ENCODE results near the gene PFAS. TPM values are rescaled to one million over a fixed set of nuclear protein-coding genes. Genes with fewer than 3 reads are reported as not detected.
"Not testable (repeated sequence)": the region's sequence is repeated elsewhere in the genome, so short reads cannot be mapped to it uniquely, and the experiment has no call there.

The PFAS gene
- total RNA-seq, 4 donors from 2014 or later, result 0.75 to 24.9 (median 8.9) TPM

- peaks cover 0 to 12% (median 0%) of the 10 kb centered on the region in 4 donors for H3K36me3 ChIP-seq
- in situ Hi-C loops (cut with MboI; ENCODE audit: low pct_ligation_motif_present in 1 of 4, low pct_unique_long_range_greater_than_20kb in 1 of 4, low sequenced_read_pairs in 3 of 4), result no loop called here
Observed at GRCh38 chr17:8243827-8244226, 5.3 kb upstream of the PFAS start.

GRCh38 chr17:8244768-8245167, 4.3 kb upstream of the PFAS start:
- Histone ChIP-seq H3K4me3 (no peak overlapping the region), H3K27ac (no peak overlapping the region), H3K36me3 (peaks cover 0 to 8% (median 0%) of the 10 kb centered on the region in 4 donors), H3K9me3 (no peaks in the 10 kb centered on the region), H3K27me3 (no peaks in the 10 kb centered on the region), H3K4me1 (peaks cover 5 to 15% (median 11%) of the 10 kb centered on the region in 4 donors)
- in situ Hi-C loops (cut with MboI; ENCODE audit: low pct_ligation_motif_present in 1 of 4, low pct_unique_long_range_greater_than_20kb in 1 of 4, low sequenced_read_pairs in 3 of 4), result no loop called here
- intact Hi-C loops (cut with DNase I; ENCODE audit: low total_unique reads), result no loop called here
- 92 to 99% methylated on average over 3 to 8 of the region's 8 CpGs for WGBS, 2 donors (ENCODE audit: low coverage in 1 of 2)
- DNase-seq, result no peak
- TF ChIP-seq CTCF (IDR thresholded peaks at IDR 0.05), result no peak
- TF ChIP-seq POLR2AphosphoS5 (IDR thresholded peaks at IDR 0.05), result no peak
- TF ChIP-seq POLR2A (IDR thresholded peaks at IDR 0.05), result no peak
- no peak for TF ChIP-seq EP300 (IDR thresholded peaks at IDR 0.05; ENCODE audit: low read depth)

More at GRCh38 chr17:8243827-8244226, 5.3 kb upstream of the PFAS start:
- H3K9me3 ChIP-seq, result no peaks in the 10 kb centered on the region
- intact Hi-C loops (cut with DNase I; ENCODE audit: low total_unique reads), result no loop called here
- DNase-seq, result no peak
- H3K4me3 ChIP-seq, result no peak overlapping the region
- no peak overlapping the region for H3K27ac ChIP-seq
- 88 to 100% methylated on average over 2 to 5 of the region's 5 CpGs for WGBS, 2 donors (ENCODE audit: low coverage in 1 of 2)
- H3K27me3 ChIP-seq, result no peaks in the 10 kb centered on the region
- no peak for TF ChIP-seq POLR2AphosphoS5 (IDR thresholded peaks at IDR 0.05)
- TF ChIP-seq CTCF (IDR thresholded peaks at IDR 0.05), result no peak
- no peak for TF ChIP-seq POLR2A (IDR thresholded peaks at IDR 0.05)
- no peak for TF ChIP-seq EP300 (IDR thresholded peaks at IDR 0.05; ENCODE audit: low read depth)
- peaks cover 0 to 10% (median 7%) of the 10 kb centered on the region in 4 donors for H3K4me1 ChIP-seq

- Histone ChIP-seq H3K27ac (peak overlapping the region; percentile 98 to 100 (median 100)), H3K9me3 (no peaks in the 10 kb centered on the region), H3K4me1 (peaks cover 7 to 18% (median 15%) of the 10 kb centered on the region in 4 donors), H3K27me3 (no peaks in the 10 kb centered on the region), H3K4me3 (peak overlapping the region; percentile 56 to 87 (median 62)), H3K36me3 (no peaks in the 10 kb centered on the region)
- intact Hi-C loops (cut with DNase I; ENCODE audit: low total_unique reads), result no loop called here
- no peak for TF ChIP-seq POLR2A (IDR thresholded peaks at IDR 0.05)
- no peak for TF ChIP-seq EP300 (IDR thresholded peaks at IDR 0.05; ENCODE audit: low read depth)
- no peak for TF ChIP-seq CTCF (IDR thresholded peaks at IDR 0.05)
- no peak for TF ChIP-seq POLR2AphosphoS5 (IDR thresholded peaks at IDR 0.05)
- in situ Hi-C loops (cut with MboI; ENCODE audit: low pct_ligation_motif_present in 1 of 4, low pct_unique_long_range_greater_than_20kb in 1 of 4, low sequenced_read_pairs in 3 of 4), result no loop called here
- 15 to 29% methylated on average over 5 to 10 of the region's 10 CpGs for WGBS, 2 donors (ENCODE audit: low coverage in 1 of 2)
- DNase-seq, result no peak
Observed at GRCh38 chr17:8249621-8250500, 772 bp downstream of the PFAS start.

GRCh38 chr17:8251411-8251810, 2.3 kb downstream of the PFAS start:
- H3K27me3 ChIP-seq; intact Hi-C loops (cut with DNase I; ENCODE audit: low total_unique reads): not testable (repeated sequence)

More at GRCh38 chr17:8251411-8251810, 2.3 kb downstream of the PFAS start:
- 83 to 88% methylated on average over 1 to 2 of the region's 2 CpGs for WGBS, 2 donors (ENCODE audit: low coverage in 1 of 2)
- H3K4me3 ChIP-seq; DNase-seq; H3K36me3 ChIP-seq; H3K27ac ChIP-seq; H3K9me3 ChIP-seq; in situ Hi-C loops (cut with MboI; ENCODE audit: low pct_ligation_motif_present in 1 of 4, low pct_unique_long_range_greater_than_20kb in 1 of 4, low sequenced_read_pairs in 3 of 4): not testable (repeated sequence)
- H3K4me1 ChIP-seq, result peaks cover 7 to 16% (median 12%) of the 10 kb centered on the region in 4 donors

Measured in transverse colon (tissue), 4 donors.